Activated CD8-positive, alpha-beta memory T cell treated with anti-CD3 and anti-CD28 coated beads for 24 hours (primary cell): Measurements from ENCODE around the gene TTLL1.
"Not testable (repeated sequence)": the region's sequence is repeated elsewhere in the genome, so short reads cannot be mapped to it uniquely, and the experiment has no call there.

ENCODE experiments used
- DNase-seq: peaks from one replicate; pipeline ENCODE4 v3.0.0-alpha.2; 2020

The TTLL1 gene

GRCh38 chr22:43109921-43110443 lies 20.8 kb upstream of the TTLL1 start:
- DNase-seq, result no peak

GRCh38 chr22:43109511-43109910 lies 20.3 kb upstream of the TTLL1 start:
- DNase-seq, result no peak

GRCh38 chr22:43106302-43106701 lies 17.1 kb upstream of the TTLL1 start:
- no peak for DNase-seq

DNA sequence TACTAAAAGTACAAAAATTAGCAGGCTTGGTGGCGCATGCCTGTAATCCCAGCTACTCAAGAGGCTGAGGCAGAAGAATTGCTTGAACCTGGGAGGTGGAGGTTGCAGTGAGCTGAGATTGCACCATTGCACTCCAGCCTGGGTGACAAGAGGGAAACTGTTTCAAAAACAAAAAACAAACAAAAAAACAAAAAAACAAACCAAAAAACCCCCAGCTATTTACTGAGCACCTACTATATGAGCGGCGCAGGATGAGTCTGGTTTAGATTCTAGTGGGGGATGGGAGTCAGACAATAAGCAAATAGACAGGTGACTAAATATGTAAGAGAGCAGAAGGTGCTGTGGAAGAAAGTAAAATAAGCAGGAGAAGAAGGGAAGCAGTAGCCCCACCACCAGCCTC lies 15.8 kb upstream of the TTLL1 start:
- DNase-seq, result not testable (repeated sequence)

GRCh38 chr22:43104056-43104625 lies 14.9 kb upstream of the TTLL1 start:
- not testable (repeated sequence) for DNase-seq

DNA sequence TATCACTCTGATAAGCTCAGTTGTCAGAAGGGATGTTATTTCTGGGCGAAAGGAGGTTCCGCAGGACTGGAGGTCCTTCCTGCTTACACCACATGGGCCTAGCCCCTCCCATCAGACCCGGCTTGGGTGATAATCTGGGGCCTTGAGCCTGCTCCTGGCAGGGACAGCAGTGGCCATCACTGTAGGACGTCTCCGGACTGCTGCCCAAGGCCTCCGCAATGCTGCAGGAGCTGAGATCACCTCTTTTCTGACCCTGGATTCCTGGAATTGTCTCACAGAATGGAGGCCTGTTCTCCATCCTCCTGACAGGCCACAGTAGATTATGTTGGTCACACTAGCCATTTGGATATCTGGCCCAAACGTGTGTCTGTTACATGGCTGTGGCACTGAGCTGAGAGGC lies 12.1 kb upstream of the TTLL1 start:
- DNase-seq, result no peak

DNA sequence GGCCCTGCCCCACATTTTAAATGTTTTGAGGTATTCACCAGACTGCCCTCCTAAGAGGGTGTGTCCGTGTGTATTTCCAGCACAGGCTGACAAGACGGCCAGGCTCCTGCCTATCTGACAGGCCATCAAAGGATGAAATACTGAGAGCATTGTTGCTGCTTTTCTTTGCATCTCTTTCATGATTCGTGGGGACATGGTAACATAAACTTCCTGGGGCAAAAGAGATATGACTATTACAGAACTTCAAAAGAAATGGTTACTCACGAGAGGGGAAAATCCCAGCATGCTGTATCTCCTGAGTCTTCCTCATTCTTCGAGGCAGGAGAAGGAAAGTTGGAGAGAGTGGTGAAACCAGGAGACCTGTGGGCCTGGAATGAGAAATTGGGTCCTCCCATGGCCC lies 11.0 kb upstream of the TTLL1 start:
- no peak for DNase-seq

DNA sequence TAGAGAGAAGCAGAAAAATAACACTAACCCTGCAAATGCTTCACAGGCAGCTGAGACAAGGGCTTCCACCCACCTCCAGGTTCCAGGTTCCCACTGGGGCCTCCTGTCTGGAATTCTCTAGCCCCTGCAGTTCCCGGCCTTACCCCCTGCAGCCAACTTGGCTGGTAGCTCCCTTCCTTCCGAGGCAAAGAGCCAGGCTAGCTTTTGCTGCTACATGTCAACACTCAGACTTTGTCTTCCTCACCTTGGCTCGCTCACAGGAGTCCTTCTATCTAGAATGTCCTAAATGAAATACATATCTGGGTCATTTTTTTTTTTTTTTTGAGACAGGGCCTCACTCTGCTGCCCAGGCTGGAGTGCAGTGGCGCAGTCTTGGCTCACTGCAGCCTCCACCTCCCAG lies 9.9 kb upstream of the TTLL1 start:
- DNase-seq, result no peak

GRCh38 chr22:43098356-43098755 lies 9.2 kb upstream of the TTLL1 start:
- DNase-seq, result no peak

DNA sequence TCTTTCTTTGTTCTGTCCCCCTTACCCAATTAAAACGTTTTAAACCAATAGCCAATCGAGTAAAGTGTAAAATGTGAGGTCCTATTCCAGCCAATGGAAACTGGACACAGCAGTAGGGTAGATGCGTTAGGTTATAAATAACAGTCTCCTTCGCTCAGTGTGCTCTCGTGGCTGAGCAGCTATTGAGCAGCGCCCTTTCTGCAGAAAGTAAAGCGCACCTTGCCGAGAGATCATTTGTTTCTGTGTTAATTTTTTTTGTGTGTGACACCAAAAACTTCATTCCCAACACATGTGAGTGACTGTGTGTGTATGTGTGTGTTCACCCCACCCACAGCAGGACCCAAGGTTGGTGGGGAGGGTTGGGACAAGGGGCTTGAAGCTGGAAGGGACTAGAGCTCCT lies 7.2 kb upstream of the TTLL1 start:
- DNase-seq, result no peak

GRCh38 chr22:43094551-43094950 lies 5.4 kb upstream of the TTLL1 start:
- no peak for DNase-seq

DNA sequence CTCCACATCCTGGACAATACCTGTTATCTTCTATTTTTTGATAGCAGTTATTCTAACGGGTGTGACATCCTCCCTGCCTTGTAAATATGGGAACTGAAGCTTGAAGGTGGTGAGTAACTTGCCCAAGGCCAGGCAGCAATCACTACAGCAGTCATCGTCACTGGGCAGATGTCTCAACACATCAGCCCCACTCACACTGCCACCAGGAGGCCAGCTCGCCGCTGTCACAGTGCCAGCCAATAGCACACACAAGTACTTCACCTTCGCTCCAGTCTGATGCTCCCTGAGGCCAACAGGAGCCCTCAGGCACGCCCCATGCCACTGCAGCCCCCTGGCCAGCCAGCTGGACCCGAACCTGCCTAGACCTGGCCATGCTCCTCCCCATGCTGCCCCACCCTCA lies 4.9 kb upstream of the TTLL1 start:
- no peak for DNase-seq

GRCh38 chr22:43092085-43092484 lies 2.9 kb upstream of the TTLL1 start:
- DNase-seq, result no peak

DNA sequence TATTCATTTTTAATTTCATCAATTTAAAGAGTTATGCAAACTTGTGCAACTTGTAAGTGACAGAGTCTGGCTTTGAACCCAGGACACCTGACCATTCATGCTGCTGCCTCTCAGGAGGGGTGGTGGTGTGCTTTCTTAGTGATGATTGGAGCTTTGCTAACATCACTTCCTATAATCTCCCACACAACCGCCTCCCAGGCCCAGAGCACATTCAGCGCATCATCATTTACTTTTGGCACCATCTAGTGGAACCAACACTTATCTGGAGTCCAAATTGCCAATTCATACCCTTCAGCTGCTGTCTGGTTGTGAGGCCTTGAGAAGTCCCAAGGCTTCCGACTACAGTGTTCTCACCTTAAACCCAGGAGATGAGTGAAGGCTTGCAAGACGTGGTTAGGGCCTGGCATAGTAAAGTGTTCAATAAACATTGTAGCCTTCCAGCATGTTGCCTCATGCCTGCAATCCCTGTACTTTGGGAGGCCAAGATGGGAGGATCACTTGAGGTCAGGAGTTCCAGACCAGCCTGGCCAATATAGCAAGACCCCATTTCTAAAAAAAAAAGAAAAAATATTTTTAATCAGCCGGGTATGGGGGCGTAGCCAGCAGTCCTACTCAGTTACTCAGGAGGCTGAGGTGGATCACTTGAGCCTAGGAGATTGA lies 1.1 kb upstream of the TTLL1 start:
- peak; percentile 62 for DNase-seq

DNA sequence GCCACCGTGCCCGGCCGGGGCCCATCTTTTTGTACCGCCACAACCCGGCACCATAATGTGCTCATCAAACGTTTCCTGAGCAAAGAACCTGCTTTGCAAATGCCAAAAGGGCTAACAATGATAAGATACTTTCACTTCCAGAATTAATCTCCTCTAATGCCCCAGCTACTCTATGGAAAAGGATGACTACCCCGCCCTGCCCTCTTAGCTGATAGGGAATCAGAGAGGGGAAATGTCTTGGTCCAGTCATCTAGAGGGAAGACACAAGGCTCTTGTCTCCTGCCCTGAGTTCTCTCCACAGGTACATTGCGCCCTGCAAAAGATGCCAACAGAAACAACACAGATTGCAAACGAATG lies 586 bp downstream of the TTLL1 start:
- no peak for DNase-seq

DNA sequence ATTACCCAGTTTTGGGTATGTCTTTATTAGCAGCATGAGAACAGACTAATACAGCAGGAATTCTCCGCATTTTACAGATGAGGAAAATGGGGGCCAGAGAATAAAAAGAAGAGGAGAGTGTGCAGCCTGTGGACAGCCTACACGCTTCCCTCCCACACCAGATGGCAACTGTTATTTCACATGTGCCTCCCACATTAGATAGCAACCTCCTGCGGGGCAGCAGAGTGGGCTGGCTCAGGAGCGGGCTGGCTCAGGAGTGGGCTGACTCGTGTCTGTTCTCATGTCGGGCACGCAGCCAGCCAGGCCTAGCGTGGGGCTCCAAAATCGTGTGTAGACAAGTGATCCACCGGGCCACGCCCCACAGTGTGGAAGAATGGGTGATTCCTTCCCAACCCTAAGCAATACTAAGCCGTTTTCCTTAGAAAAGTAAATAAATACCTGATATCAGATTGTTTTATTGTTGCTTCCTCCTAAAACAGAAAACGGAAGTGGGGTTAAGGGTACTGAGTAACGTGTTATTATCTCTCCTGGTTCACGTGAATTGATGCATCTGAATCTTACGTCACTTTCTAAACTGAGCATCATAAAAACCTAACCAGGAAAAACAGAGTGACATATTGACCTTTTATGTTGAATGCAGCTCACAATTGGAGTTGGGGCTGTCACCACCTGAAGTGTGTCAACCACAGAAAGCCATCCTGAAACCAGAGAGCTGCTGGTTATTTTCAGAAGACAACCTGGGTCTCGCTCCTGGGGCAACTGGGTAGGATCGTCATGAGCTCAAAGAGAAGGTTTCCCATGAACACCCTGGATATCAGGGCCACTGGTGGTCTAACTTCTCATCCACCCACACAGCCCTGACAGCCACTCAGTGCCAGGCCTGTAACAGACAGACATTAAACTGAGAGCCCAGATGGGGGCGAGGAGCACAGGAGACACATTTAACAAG lies 3.3 kb downstream of the TTLL1 start:
- peak; percentile 59 for DNase-seq

GRCh38 chr22:43081968-43082367 lies 7.2 kb downstream of the TTLL1 start:
- no peak for DNase-seq

DNA sequence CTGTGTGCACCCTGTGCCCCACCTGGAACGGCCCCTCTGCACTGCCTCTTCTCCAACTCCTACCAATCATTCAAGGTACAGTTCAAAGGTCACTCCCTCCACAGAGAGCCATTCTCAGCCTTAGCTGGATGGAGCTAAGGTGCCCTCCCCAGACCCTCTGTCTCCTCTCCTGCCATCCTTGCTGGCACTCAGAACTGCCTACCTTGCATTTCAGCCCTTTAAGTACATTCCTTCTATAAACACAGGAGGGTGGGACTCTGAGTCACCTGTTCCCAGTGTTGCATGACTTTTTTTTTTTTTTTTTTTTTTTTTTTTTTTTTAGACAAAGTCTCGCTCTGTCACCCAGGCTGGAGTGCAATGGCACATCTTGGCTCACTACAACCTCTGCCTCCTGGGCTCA lies 8.6 kb downstream of the TTLL1 start:
- DNase-seq, result no peak

- no peak for DNase-seq
These were observed 9.4 kb downstream of the TTLL1 start for GRCh38 chr22:43079742-43080141.

- DNase-seq, result no peak
These were observed 10.7 kb downstream of the TTLL1 start for GRCh38 chr22:43078522-43078921.

- no peak for DNase-seq
These were observed 11.9 kb downstream of the TTLL1 start for GRCh38 chr22:43077121-43077877.

- DNase-seq, result no peak
These were observed 22.3 kb downstream of the TTLL1 start for GRCh38 chr22:43066844-43067385.

DNA sequence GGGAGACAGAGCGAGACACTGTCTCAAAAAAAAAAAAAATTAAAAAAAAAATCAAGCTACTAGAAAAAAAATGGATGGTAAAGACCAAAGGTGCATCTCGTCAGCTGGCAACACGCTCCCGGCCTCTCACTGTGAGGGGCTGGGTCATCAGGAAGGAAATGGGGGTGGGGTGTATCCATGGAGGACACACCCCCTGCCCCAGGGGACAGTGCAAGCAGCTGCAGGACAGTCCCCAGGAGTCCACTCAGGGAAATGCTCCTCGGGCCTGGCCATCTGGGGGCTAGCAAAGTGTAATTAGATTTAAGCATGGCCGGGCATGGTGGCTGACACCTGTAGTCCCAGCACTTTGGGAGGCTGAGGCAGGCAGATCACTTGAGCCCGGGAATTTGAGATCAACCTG lies 23.1 kb downstream of the TTLL1 start:
- no peak for DNase-seq
